Epithelial cell of esophagus (primary cell): ENCODE results near the gene TNN.

Experiments used
- DNase-seq: peaks from one replicate; pipeline ENCODE4 v3.0.0; 2010; ENCODE audit warnings: low read depth
- H3K4me3 ChIP-seq: 2 replicates; pipeline ENCODE4 v1.5.1; 2011; ENCODE audit warnings: mild to moderate bottlenecking, low read length, control low read depth
- TF ChIP-seq, protein P1 (sequence below): IDR thresholded peaks from 2 replicates; pipeline ENCODE4 v1.5.1; 2011; ENCODE audit warnings: low read depth, mild to moderate bottlenecking, low read length, control low read depth, inconsistent platforms; ENCODE audit not compliant: insufficient read depth; ENCODE audit errors: missing control alignments

The TNN gene

DNA sequence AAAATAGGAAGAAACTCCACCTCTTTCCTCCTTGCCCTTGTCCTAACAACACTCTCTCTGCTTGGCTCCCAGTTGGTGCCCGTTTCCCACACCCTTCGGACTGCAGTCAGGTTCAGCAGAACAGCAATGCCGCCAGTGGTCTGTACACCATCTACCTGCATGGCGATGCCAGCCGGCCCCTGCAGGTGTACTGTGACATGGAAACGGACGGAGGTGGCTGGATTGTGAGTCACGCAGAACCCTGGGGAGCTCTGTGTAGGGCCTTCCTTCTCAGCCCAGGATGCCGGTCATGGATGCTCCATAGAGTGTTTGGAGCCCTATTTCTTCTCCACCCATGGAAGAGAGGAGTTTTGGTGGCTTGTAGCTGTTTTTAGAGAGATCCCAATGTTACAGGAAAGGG lies 60.9 kb downstream of the TNN start:
- H3K4me3 ChIP-seq: no peak overlapping the region
- TF ChIP-seq, protein P1, sequence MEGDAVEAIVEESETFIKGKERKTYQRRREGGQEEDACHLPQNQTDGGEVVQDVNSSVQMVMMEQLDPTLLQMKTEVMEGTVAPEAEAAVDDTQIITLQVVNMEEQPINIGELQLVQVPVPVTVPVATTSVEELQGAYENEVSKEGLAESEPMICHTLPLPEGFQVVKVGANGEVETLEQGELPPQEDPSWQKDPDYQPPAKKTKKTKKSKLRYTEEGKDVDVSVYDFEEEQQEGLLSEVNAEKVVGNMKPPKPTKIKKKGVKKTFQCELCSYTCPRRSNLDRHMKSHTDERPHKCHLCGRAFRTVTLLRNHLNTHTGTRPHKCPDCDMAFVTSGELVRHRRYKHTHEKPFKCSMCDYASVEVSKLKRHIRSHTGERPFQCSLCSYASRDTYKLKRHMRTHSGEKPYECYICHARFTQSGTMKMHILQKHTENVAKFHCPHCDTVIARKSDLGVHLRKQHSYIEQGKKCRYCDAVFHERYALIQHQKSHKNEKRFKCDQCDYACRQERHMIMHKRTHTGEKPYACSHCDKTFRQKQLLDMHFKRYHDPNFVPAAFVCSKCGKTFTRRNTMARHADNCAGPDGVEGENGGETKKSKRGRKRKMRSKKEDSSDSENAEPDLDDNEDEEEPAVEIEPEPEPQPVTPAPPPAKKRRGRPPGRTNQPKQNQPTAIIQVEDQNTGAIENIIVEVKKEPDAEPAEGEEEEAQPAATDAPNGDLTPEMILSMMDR: no peak
- DNase-seq: no peak

DNA sequence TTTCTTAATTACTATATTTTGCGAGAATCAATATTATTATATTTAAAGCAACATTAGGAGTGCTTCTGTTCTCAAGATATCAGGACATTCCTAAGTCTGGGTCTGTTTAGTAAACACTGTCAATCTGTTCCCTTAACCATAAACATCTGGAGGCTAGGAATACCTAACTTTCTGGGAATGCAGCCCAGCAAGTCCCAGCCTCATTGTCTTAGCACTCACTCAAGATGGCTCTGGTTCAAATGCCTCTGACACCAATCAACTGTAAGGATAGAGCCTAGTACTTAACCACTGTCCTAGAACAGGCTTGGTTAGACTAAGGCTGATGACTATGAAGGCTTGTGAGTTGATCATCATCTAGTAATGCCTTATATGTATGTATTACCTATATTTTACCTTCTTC lies 61.5 kb downstream of the TNN start:
- TF ChIP-seq, protein P1: no peak
- no peak overlapping the region for H3K4me3 ChIP-seq
- DNase-seq: peak; percentile 84

DNA sequence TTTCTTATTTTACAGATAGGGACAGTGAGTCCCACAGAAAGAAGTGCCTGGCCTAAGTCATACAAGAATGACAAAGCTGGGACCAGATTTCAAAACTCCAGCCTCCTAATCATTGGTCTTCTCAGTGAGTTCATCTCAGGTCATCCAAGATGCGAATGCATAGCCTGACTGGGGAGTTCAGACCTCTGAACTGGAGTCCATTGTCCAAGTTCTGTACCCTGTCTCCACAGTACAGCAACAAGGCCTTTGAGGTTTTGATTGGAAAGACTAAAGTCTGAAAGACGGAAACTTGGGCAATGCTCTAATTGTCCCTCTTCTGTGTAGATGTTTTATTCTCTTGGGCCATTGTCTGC lies 62.0 kb downstream of the TNN start:
- no peak overlapping the region for H3K4me3 ChIP-seq
- TF ChIP-seq, protein P1: no peak
- DNase-seq: no peak

DNA sequence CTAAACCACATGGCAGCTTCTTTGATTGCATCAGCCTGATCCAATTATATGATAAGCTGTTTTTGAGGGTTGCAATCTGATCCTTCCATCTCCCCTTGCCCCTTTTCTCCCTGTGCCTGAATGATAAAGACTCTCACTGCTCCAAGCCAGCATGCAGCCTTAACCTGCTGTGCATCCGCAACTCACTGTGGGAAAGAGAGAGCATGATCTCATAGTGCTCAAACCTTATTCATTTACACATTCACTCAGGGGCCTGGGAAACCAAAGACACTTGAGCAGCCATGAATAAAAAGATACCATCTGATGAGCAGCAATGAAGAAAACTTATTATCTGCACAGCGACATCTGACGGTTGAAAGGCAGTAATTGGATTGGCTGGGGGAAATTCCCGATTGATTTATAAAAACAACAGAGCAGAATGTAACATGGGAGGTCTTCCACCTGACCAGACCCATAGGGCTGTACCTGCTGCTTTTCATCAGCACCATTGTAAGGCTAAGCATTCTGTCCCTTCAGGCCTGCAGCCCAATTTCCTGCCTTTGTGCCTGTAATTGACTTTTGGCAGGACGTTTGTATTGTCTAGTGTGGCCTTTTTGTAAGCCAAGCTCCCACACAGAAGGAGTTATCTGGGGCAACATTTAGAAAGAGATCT lies 62.5 kb downstream of the TNN start:
- no peak for DNase-seq
- H3K4me3 ChIP-seq: no peak overlapping the region
- TF ChIP-seq, protein P1: no peak

DNA sequence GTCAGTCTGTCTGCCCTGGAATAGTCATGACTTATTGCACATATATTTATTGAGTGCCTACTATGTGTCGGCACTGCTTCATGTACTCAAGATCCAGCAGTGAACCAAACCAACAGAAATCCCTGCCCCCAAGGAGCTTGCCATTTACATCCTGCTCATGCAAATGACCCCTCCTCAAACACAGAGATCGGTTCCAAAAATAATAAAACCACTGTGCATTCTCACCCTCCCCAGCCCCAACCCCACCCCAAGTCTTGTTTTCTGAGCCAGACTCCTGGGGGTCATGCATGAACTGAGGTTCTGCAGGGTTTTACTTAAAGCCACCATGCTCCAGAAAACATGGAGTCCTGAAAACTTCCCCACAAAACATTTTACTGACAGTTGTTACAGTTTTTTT lies 63.0 kb downstream of the TNN start:
- TF ChIP-seq, protein P1: no peak
- no peak overlapping the region for H3K4me3 ChIP-seq

DNA sequence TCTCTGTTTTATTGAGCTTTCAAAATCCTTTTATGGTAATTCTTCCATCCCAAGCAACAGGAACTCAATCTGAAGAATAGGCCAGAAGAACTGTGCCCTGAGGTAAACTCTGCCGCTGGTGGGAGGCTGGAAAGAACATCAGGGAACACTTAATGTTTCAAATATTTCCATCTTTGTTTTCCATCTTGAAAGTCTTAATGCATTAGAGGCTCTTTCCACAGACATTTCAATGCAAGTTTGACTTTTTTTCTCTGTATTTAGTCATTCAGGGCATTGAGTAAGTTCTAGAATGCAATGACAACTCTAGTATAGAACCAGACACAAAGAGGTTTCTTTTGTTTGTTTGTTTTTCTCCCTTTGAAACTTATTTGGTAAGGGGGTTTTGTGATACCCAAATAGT lies 63.5 kb downstream of the TNN start:
- TF ChIP-seq, protein P1: no peak
- DNase-seq: no peak
- H3K4me3 ChIP-seq: no peak overlapping the region

More for the DNA sequence above, 63.0 kb downstream of the TNN start:
- DNase-seq: no peak

DNA sequence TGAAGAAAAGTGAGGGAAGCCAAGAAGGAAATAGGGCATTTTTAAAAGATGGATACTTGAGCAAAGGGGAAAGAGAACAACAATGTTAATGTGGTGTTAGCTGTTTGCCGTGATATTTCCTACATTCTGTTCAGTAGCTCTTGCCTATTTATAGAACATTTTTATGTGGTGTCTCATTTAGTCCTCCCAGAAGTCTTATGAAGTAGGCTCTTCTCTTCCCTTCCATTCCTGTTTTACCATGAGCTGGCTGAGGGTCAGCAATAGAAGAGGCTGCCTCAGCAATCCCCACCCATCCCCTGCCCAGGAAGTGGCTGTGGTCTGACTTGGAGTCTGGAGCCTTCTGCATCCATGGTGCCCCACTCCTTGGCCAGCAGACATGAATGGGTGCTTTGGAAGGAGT lies 64.8 kb downstream of the TNN start:
- no peak for DNase-seq
- TF ChIP-seq, protein P1: no peak
- H3K4me3 ChIP-seq: no peak overlapping the region
